GM23248 (cell line): ENCODE data around the gene ANGEL1.

Experiments
- EZH2 ChIP-seq: fragments of 200-600 bp; sonication (generic); IDR thresholded peaks from 2 replicates; pipeline ENCODE4 v1.6.1; 2018; ENCODE audit warnings: antibody characterized with exemption, mild to moderate bottlenecking; ENCODE audit not compliant: insufficient read depth, poor library complexity, severe bottlenecking
- EZH2phosphoT487 ChIP-seq: fragments of 200-600 bp; sonication (generic); IDR thresholded peaks from 2 replicates; pipeline ENCODE4 v1.6.1; 2018; ENCODE audit warnings: antibody characterized with exemption, moderate library complexity, mild to moderate bottlenecking, low read depth; ENCODE audit not compliant: insufficient read depth

DNA sequence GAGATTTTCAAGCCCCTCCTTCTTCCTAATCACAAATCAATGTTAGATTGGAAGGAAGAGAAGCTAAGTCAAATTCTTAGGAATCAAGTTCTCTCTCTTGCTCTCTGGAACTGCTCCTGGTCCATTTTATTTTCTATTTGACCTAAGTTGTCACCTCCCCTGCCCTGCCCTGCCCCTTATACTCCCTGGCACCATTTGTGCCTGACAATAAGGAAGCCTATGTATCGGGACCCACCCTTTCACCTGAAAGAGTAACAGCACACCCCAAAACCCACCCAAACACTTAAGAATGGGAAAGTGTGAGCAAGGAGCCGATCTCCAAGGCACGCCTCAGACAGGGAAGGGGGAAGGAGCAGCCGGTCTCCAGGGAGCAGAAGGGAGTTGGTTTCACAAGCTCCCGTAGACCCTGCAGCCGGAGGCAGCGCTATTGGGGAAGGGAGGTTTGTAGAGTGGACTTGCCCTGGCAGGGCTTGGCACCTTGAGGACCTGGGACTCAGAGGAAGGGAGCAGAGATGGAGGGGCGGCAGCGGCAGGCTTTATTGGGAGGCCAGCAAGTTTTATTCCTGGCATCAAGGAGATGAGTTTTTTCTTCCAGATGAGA is 15.1 kb upstream of the ANGEL1 start:
- TF ChIP-seq EZH2 (no peak), EZH2phosphoT487 (no peak)
